Measurements from ENCODE around the gene RAB12.

- TF ChIP-seq CTCF (tag by site-specific recombination; IDR thresholded peaks at IDR 0.05) (no peak), RBAK (tag by site-specific recombination; IDR thresholded peaks at IDR 0.05) (no peak), ZNF707 (tag by site-specific recombination; IDR thresholded peaks at IDR 0.05) (no peak), ZNF280D (tag by site-specific recombination; IDR thresholded peaks at IDR 0.05) (no peak), GLIS2 (tag by site-specific recombination; IDR thresholded peaks at IDR 0.05) (no peak), ZNF350 (tag by site-specific recombination; IDR thresholded peaks at IDR 0.05) (no peak), INSM2 (tag by site-specific recombination; IDR thresholded peaks at IDR 0.05) (no peak)
These were observed 46.3 kb upstream of the RAB12 start for GRCh38 chr18:8562919-8563318.
